GM23338 (cell line): ENCODE results near the gene TNS3. TPM values are rescaled to one million over a fixed set of nuclear protein-coding genes. Genes with fewer than 3 reads are reported as not detected.

Experiments used
- ATAC-seq: fragments of 200-7000 bp; cut with Tn5 transposase; 3 replicates; pipeline ENCODE4 v1.9.1; 2020
- DNase-seq: peaks from one replicate; pipeline ENCODE4 v3.0.0-alpha.2; 2015; ENCODE audit warnings: low spot score
- H2AFZ ChIP-seq: fragments of 200-600 bp; sonication (generic); 2 replicates; pipeline ENCODE4 v1.8.0; 2016; ENCODE audit warnings: antibody characterized with exemption, mild to moderate bottlenecking, moderate library complexity
- H3F3A ChIP-seq: fragments of 200-600 bp; sonication (generic); replicated peaks from 2 replicates; pipeline ENCODE4 v1.8.0; 2017; ENCODE audit warnings: antibody characterized with exemption, mixed run types, low read depth
- H3K27ac ChIP-seq: fragments of 200-600 bp; sonication (generic); 2 replicates; pipeline ENCODE4 v1.6.1; 2016; ENCODE audit warnings: low read depth
- H3K27me3 ChIP-seq: fragments of 200-600 bp; sonication (generic); 2 replicates; pipeline ENCODE4 v1.8.0; 2016; ENCODE audit warnings: mild to moderate bottlenecking, mixed run types, moderate library complexity; ENCODE audit not compliant: insufficient read depth
- H3K36me3 ChIP-seq: fragments of 200-600 bp; sonication (generic); 2 replicates; pipeline ENCODE4 v1.8.0; 2016; ENCODE audit warnings: mild to moderate bottlenecking; ENCODE audit not compliant: insufficient read depth
- H3K4me1 ChIP-seq: fragments of 200-600 bp; sonication (generic); 2 replicates; pipeline ENCODE4 v1.8.0; 2016; ENCODE audit warnings: mild to moderate bottlenecking, moderate library complexity; ENCODE audit not compliant: insufficient read depth
- H3K4me2 ChIP-seq: fragments of 200-600 bp; sonication (generic); 2 replicates; pipeline ENCODE4 v1.7.1; 2017; ENCODE audit warnings: mixed run types
- H3K4me3 ChIP-seq: fragments of 200-600 bp; sonication (generic); 2 replicates; pipeline ENCODE4 v1.6.1; 2016; ENCODE audit warnings: mixed run types
- H3K79me2 ChIP-seq: fragments of 200-600 bp; sonication (generic); replicated peaks from 2 replicates; pipeline ENCODE4 v1.8.0; 2017; ENCODE audit warnings: mild to moderate bottlenecking; ENCODE audit not compliant: insufficient read depth
- H3K9me2 ChIP-seq: fragments of 200-600 bp; sonication (generic); 2 replicates; pipeline ENCODE4 v1.8.0; 2017; ENCODE audit not compliant: insufficient read depth
- H4K20me1 ChIP-seq: fragments of 200-600 bp; sonication (generic); replicated peaks from 2 replicates; pipeline ENCODE4 v1.8.0; 2017; ENCODE audit warnings: mild to moderate bottlenecking; ENCODE audit not compliant: insufficient read depth
- H3K27ac Mint-ChIP-seq: 2 replicates; pipeline ENCODE4 v1.8.0; 2020; ENCODE audit warnings: inconsistent platforms, mild to moderate bottlenecking, moderate library complexity, mixed read lengths
- H3K27me3 Mint-ChIP-seq: 3 replicates; pipeline ENCODE4 v1.8.0; 2022; ENCODE audit warnings: low read depth, mild to moderate bottlenecking, moderate library complexity, mixed read lengths, inconsistent platforms; ENCODE audit not compliant: insufficient read depth, poor library complexity
- H3K36me3 Mint-ChIP-seq: 3 replicates; pipeline ENCODE4 v1.8.0; 2021; ENCODE audit warnings: low read depth, mild to moderate bottlenecking, inconsistent platforms, moderate library complexity, mixed read lengths
- H3K4me1 Mint-ChIP-seq: 3 replicates; pipeline ENCODE4 v1.8.0; 2020; ENCODE audit warnings: mild to moderate bottlenecking, inconsistent platforms, mixed read lengths
- H3K4me3 Mint-ChIP-seq: 3 replicates; pipeline ENCODE4 v1.8.0; 2021; ENCODE audit warnings: moderate library complexity, mild to moderate bottlenecking, inconsistent platforms, mixed read lengths
- H3K9me3 Mint-ChIP-seq: 3 replicates; pipeline ENCODE4 v1.8.0; 2020; ENCODE audit warnings: moderate library complexity, mild to moderate bottlenecking, inconsistent platforms, mixed read lengths
- CREB1 ChIP-seq: fragments of 250-450 bp; sonication (Bioruptor Pico); IDR thresholded peaks from 2 replicates; pipeline ENCODE4 v1.5.0; 2020; ENCODE audit warnings: low read depth, mild to moderate bottlenecking, moderate library complexity
- EZH2 ChIP-seq: fragments of 200-600 bp; sonication (generic); IDR thresholded peaks from one replicate; pipeline ENCODE4 v1.8.0; 2017; ENCODE audit warnings: antibody characterized with exemption, mild to moderate bottlenecking, low read depth; ENCODE audit not compliant: unreplicated experiment
- EZH2phosphoT487 ChIP-seq: fragments of 200-600 bp; sonication (generic); IDR thresholded peaks from one replicate; pipeline ENCODE4 v1.8.1; 2018; ENCODE audit warnings: antibody characterized with exemption; ENCODE audit not compliant: unreplicated experiment
- JUNB ChIP-seq: IDR thresholded peaks from one replicate; pipeline ENCODE4 v1.6.1; 2016; ENCODE audit warnings: antibody characterized with exemption; ENCODE audit not compliant: unreplicated experiment
- NANOG ChIP-seq: IDR thresholded peaks from 2 replicates; pipeline ENCODE4 v1.6.1; 2016; ENCODE audit warnings: antibody characterized with exemption, borderline replicate concordance
- POLR2AphosphoS5 ChIP-seq: IDR thresholded peaks from 2 replicates; pipeline ENCODE4 v1.6.1; 2016; ENCODE audit warnings: antibody characterized with exemption, low read depth
- REST ChIP-seq: IDR thresholded peaks from one replicate; pipeline ENCODE4 v1.6.1; 2018; ENCODE audit warnings: antibody characterized with exemption; ENCODE audit not compliant: unreplicated experiment
- STAT1 ChIP-seq: IDR thresholded peaks from one replicate; pipeline ENCODE4 v1.6.1; 2016; ENCODE audit warnings: antibody characterized with exemption; ENCODE audit not compliant: unreplicated experiment
- ZNF114 ChIP-seq: fragments of 250-450 bp; sonication (Bioruptor Pico); IDR thresholded peaks from 2 replicates; pipeline ENCODE4 v1.5.0; 2020; ENCODE audit warnings: mild to moderate bottlenecking, moderate library complexity
- polyA plus RNA-seq: library from polyadenylated mRNA; unstranded; fragments of >200 nt; fragmentation: Nextera tagmentation; extraction: Ambion mirVana; gene quantifications from 2 replicates; pipeline ENCODE4 v1.2.1, GENCODE V29; 2016
- total RNA-seq: library from RNA; depleted of rRNA; stranded (reverse); fragments of >200 nt; shearing (Covaris generic); gene quantifications from 2 replicates; pipeline ENCODE4 v1.2.3, GENCODE V29; 2014
- TF ChIP-seq, protein P1 (sequence below): fragments of 250-450 bp; sonication (Bioruptor Pico); IDR thresholded peaks from 2 replicates; pipeline ENCODE4 v1.5.0; 2020; ENCODE audit warnings: mild to moderate bottlenecking, moderate library complexity
- TF ChIP-seq, protein P2 (sequence below): IDR thresholded peaks from 2 replicates; pipeline ENCODE4 v1.6.1; 2016; ENCODE audit warnings: antibody characterized with exemption
- TF ChIP-seq, protein P3 (sequence below), 2 experiments: fragments of 200-600 bp in 1 of 2; sonication (generic) in 1 of 2; conservative IDR thresholded peaks; 2 replicates each; pipeline versions ENCODE4 v1.5.1 to v1.6.1; 2016 to 2017; ENCODE audit warnings: antibody characterized with exemption in 2 of 2, low read depth in 2 of 2, mild to moderate bottlenecking in 2 of 2, moderate library complexity in 1 of 2

TNS3 gene
- total and polyA plus RNA-seq, 2 experiments from 2014 or later, result 6.2 to 28.7 TPM

DNA sequence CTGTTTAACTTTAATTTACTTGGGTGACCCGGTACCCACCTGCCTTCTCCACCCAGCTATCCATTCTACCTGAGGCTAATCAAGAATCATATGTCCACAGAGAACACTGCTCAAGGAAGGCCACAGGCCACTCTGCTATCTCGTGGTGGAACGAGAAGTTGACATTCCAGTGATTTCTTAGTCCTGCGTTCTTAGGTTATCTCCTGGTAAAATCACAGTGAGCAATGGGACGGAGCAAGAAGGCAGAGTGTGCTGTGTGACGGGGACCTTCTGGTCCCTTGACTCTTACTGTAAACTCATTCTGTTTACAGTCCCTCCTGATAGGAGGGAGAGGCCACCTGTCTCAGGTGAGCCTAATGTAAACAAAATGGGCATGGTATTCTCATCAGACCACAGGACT is 256.6 kb downstream of the TNS3 start:
- peaks cover 43% of the 10 kb centered on the region for H3K4me1 Mint-ChIP-seq
- H3K27ac ChIP-seq, result no peak overlapping the region
- H3K27me3 Mint-ChIP-seq, result peaks cover 8% of the 10 kb centered on the region
- no peak overlapping the region for H2AFZ ChIP-seq
- DNase-seq, result no peak
- no peak overlapping the region; the same call in 1 of the 2 replicates for H3K27ac Mint-ChIP-seq
- ATAC-seq, result no peak
- peaks cover 11% of the 10 kb centered on the region for H3K36me3 Mint-ChIP-seq
- H3K4me2 ChIP-seq, result no peak overlapping the region
- H3K27me3 ChIP-seq, result no peaks in the 10 kb centered on the region
- H3K9me2 ChIP-seq, result no peaks in the 10 kb centered on the region; the same call in 1 of the 2 replicates
- H3K4me1 ChIP-seq, result peaks cover 22% of the 10 kb centered on the region
- TF ChIP-seq POLR2AphosphoS5, result no peak
- no peak for TF ChIP-seq ZNF114 (CRISPR knock-in tag)
- TF ChIP-seq REST, result no peak
- no peak for TF ChIP-seq CREB1 (CRISPR knock-in tag)
- TF ChIP-seq, protein P1, sequence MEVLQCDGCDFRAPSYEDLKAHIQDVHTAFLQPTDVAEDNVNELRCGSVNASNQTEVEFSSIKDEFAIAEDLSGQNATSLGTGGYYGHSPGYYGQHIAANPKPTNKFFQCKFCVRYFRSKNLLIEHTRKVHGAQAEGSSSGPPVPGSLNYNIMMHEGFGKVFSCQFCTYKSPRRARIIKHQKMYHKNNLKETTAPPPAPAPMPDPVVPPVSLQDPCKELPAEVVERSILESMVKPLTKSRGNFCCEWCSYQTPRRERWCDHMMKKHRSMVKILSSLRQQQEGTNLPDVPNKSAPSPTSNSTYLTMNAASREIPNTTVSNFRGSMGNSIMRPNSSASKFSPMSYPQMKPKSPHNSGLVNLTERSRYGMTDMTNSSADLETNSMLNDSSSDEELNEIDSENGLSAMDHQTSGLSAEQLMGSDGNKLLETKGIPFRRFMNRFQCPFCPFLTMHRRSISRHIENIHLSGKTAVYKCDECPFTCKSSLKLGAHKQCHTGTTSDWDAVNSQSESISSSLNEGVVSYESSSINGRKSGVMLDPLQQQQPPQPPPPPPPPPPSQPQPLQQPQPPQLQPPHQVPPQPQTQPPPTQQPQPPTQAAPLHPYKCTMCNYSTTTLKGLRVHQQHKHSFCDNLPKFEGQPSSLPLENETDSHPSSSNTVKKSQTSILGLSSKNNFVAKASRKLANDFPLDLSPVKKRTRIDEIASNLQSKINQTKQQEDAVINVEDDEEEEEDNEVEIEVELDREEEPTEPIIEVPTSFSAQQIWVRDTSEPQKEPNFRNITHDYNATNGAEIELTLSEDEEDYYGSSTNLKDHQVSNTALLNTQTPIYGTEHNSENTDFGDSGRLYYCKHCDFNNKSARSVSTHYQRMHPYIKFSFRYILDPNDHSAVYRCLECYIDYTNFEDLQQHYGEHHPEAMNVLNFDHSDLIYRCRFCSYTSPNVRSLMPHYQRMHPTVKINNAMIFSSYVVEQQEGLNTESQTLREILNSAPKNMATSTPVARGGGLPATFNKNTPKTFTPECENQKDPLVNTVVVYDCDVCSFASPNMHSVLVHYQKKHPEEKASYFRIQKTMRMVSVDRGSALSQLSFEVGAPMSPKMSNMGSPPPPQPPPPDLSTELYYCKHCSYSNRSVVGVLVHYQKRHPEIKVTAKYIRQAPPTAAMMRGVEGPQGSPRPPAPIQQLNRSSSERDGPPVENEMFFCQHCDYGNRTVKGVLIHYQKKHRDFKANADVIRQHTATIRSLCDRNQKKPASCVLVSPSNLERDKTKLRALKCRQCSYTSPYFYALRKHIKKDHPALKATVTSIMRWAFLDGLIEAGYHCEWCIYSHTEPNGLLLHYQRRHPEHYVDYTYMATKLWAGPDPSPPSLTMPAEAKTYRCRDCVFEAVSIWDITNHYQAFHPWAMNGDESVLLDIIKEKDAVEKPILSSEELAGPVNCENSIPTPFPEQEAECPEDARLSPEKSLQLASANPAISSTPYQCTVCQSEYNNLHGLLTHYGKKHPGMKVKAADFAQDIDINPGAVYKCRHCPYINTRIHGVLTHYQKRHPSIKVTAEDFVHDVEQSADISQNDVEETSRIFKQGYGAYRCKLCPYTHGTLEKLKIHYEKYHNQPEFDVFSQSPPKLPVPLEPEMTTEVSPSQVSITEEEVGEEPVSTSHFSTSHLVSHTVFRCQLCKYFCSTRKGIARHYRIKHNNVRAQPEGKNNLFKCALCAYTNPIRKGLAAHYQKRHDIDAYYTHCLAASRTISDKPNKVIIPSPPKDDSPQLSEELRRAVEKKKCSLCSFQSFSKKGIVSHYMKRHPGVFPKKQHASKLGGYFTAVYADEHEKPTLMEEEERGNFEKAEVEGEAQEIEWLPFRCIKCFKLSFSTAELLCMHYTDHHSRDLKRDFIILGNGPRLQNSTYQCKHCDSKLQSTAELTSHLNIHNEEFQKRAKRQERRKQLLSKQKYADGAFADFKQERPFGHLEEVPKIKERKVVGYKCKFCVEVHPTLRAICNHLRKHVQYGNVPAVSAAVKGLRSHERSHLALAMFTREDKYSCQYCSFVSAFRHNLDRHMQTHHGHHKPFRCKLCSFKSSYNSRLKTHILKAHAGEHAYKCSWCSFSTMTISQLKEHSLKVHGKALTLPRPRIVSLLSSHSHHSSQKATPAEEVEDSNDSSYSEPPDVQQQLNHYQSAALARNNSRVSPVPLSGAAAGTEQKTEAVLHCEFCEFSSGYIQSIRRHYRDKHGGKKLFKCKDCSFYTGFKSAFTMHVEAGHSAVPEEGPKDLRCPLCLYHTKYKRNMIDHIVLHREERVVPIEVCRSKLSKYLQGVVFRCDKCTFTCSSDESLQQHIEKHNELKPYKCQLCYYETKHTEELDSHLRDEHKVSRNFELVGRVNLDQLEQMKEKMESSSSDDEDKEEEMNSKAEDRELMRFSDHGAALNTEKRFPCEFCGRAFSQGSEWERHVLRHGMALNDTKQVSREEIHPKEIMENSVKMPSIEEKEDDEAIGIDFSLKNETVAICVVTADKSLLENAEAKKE (CRISPR knock-in tag), result no peak
- TF ChIP-seq JUNB, result no peak
- TF ChIP-seq STAT1, result no peak
- no peak for TF ChIP-seq NANOG
- TF ChIP-seq, protein P2, sequence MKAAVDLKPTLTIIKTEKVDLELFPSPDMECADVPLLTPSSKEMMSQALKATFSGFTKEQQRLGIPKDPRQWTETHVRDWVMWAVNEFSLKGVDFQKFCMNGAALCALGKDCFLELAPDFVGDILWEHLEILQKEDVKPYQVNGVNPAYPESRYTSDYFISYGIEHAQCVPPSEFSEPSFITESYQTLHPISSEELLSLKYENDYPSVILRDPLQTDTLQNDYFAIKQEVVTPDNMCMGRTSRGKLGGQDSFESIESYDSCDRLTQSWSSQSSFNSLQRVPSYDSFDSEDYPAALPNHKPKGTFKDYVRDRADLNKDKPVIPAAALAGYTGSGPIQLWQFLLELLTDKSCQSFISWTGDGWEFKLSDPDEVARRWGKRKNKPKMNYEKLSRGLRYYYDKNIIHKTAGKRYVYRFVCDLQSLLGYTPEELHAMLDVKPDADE, result no peak
- TF ChIP-seq EZH2, result no peak
- TF ChIP-seq EZH2phosphoT487, result no peak
- TF ChIP-seq, protein P3, sequence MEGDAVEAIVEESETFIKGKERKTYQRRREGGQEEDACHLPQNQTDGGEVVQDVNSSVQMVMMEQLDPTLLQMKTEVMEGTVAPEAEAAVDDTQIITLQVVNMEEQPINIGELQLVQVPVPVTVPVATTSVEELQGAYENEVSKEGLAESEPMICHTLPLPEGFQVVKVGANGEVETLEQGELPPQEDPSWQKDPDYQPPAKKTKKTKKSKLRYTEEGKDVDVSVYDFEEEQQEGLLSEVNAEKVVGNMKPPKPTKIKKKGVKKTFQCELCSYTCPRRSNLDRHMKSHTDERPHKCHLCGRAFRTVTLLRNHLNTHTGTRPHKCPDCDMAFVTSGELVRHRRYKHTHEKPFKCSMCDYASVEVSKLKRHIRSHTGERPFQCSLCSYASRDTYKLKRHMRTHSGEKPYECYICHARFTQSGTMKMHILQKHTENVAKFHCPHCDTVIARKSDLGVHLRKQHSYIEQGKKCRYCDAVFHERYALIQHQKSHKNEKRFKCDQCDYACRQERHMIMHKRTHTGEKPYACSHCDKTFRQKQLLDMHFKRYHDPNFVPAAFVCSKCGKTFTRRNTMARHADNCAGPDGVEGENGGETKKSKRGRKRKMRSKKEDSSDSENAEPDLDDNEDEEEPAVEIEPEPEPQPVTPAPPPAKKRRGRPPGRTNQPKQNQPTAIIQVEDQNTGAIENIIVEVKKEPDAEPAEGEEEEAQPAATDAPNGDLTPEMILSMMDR (conservative IDR thresholded peaks at IDR 0.05; ENCODE audit: low read depth in 2 of 2), result no peak
- H3K9me3 Mint-ChIP-seq, result no peaks in the 10 kb centered on the region
- no peak overlapping the region for H3K4me3 ChIP-seq
- H3K79me2 ChIP-seq, result peaks cover 6% of the 10 kb centered on the region; the same call in 1 of the 2 replicates
- no peak overlapping the region for H3K4me3 Mint-ChIP-seq
- 0 out of 2 replicates have a peak, but pooled peaks cover 7% of the 10 kb centered on the region for H3F3A ChIP-seq
- H4K20me1 ChIP-seq, result no peaks in the 10 kb centered on the region
- no peaks in the 10 kb centered on the region for H3K36me3 ChIP-seq
